ENCODE data around the gene LIPI. TPM values are rescaled to one million over a fixed set of nuclear protein-coding genes. Genes with fewer than 3 reads are reported as not detected.
"Not testable (repeated sequence)": the region's sequence is repeated elsewhere in the genome, so short reads cannot be mapped to it uniquely, and the experiment has no call there.

The LIPI gene
- polyA plus RNA-seq, 1 of the 3 experiments (the other 2 are of a cell fraction), result not detected

DNA sequence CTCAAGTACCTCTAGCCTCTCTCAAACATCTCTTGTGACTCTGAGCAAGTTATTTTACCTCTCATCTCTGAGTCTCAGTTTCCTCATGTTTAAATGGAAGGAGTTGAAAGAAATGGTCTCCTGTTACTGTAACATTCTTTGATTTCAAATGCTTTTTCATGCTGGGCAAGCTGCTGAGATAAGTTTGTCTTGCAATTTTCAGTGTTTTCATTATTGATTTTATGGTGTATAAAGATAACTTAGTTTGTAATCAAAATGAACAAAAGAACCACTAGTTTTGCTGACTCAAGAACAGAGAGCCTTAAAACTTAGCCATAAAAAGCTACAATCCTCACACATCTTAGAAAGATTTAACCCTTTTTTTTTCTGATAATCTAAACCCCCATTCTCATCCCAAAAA, 4.5 kb downstream of the LIPI start:
- POLR2A ChIA-PET, result no interaction called here
- Histone ChIP-seq H3F3A (replicated peaks; ENCODE audit: insufficient read depth) (no peaks in the 10 kb centered on the region), H3K27ac (ENCODE audit: low read depth in 2 of 2, low read length in 1 of 2) (no peak overlapping the region), H4K20me1 (ENCODE audit: insufficient read depth) (no peaks in the 10 kb centered on the region), H3K36me3 (replicated peaks in 1 of 2; ENCODE audit: control insufficient read depth in 1 of 2, insufficient read depth in 2 of 2, low read length in 1 of 2) (no peaks in the 10 kb centered on the region), H3K4me1 (ENCODE audit: control insufficient read depth in 1 of 2, insufficient read depth in 2 of 2, low read depth in 1 of 2, low read length in 1 of 2) (no peaks in the 10 kb centered on the region), H3K9me3 (no peaks in the 10 kb centered on the region), H3K79me2 (ENCODE audit: insufficient read depth) (no peaks in the 10 kb centered on the region), H3K4me2 (no peak overlapping the region), H3K9me2 (no peaks in the 10 kb centered on the region), H3K27me3 (ENCODE audit: insufficient read depth) (no peaks in the 10 kb centered on the region; the same call in 1 of the 2 replicates), H3K4me3 (ENCODE audit: low read depth in 2 of 2, low read length in 1 of 2) (no peak overlapping the region), H2AFZ (ENCODE audit: low read depth) (no peak overlapping the region), H3K9ac (no peak overlapping the region)
- no peak for TF ChIP-seq TEAD4 (IDR thresholded peaks at IDR 0.05; ENCODE audit: borderline replicate concordance, insufficient read depth)
- no peak for TF ChIP-seq TCF12 (IDR thresholded peaks at IDR 0.05)
- no peak for TF ChIP-seq RFX5 (IDR thresholded peaks at IDR 0.05; ENCODE audit: low read length)
- no peak for TF ChIP-seq PBX3 (IDR thresholded peaks at IDR 0.05)
- TF ChIP-seq MEF2A (IDR thresholded peaks at IDR 0.05; ENCODE audit: borderline replicate concordance, low read depth), result no peak
- TF ChIP-seq, protein P1, sequence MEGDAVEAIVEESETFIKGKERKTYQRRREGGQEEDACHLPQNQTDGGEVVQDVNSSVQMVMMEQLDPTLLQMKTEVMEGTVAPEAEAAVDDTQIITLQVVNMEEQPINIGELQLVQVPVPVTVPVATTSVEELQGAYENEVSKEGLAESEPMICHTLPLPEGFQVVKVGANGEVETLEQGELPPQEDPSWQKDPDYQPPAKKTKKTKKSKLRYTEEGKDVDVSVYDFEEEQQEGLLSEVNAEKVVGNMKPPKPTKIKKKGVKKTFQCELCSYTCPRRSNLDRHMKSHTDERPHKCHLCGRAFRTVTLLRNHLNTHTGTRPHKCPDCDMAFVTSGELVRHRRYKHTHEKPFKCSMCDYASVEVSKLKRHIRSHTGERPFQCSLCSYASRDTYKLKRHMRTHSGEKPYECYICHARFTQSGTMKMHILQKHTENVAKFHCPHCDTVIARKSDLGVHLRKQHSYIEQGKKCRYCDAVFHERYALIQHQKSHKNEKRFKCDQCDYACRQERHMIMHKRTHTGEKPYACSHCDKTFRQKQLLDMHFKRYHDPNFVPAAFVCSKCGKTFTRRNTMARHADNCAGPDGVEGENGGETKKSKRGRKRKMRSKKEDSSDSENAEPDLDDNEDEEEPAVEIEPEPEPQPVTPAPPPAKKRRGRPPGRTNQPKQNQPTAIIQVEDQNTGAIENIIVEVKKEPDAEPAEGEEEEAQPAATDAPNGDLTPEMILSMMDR (IDR thresholded peaks at IDR 0.05), result no peak
- TF ChIP-seq YY1 (IDR thresholded peaks at IDR 0.05; ENCODE audit: low read depth), result no peak
- no peak for TF ChIP-seq SMC3 (IDR thresholded peaks at IDR 0.05; ENCODE audit: low read depth, low read length)
- no peak for TF ChIP-seq RXRA (IDR thresholded peaks at IDR 0.05; ENCODE audit: borderline replicate concordance, low read depth)
- no peak for TF ChIP-seq NRF1 (IDR thresholded peaks at IDR 0.05; ENCODE audit: low read depth, low read length)
- no peak for TF ChIP-seq POLR2AphosphoS5 (IDR thresholded peaks at IDR 0.05; ENCODE audit: low read depth, low read length)
- no peak for TF ChIP-seq FOXM1 (IDR thresholded peaks at IDR 0.05; ENCODE audit: low read depth)
- TF ChIP-seq CHD2 (IDR thresholded peaks at IDR 0.05; ENCODE audit: low read length, partially characterized antibody), result no peak
- no peak for TF ChIP-seq ELF1 (IDR thresholded peaks at IDR 0.05)
- TF ChIP-seq, protein P2, sequence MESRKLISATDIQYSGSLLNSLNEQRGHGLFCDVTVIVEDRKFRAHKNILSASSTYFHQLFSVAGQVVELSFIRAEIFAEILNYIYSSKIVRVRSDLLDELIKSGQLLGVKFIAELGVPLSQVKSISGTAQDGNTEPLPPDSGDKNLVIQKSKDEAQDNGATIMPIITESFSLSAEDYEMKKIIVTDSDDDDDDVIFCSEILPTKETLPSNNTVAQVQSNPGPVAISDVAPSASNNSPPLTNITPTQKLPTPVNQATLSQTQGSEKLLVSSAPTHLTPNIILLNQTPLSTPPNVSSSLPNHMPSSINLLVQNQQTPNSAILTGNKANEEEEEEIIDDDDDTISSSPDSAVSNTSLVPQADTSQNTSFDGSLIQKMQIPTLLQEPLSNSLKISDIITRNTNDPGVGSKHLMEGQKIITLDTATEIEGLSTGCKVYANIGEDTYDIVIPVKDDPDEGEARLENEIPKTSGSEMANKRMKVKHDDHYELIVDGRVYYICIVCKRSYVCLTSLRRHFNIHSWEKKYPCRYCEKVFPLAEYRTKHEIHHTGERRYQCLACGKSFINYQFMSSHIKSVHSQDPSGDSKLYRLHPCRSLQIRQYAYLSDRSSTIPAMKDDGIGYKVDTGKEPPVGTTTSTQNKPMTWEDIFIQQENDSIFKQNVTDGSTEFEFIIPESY (IDR thresholded peaks at IDR 0.05; ENCODE audit: borderline replicate concordance, low read depth), result no peak
- TF ChIP-seq SIN3A (IDR thresholded peaks at IDR 0.05; ENCODE audit: borderline replicate concordance, low read depth, low read length), result no peak
- no peak for TF ChIP-seq FOSL2 (IDR thresholded peaks at IDR 0.05; ENCODE audit: borderline replicate concordance, low read depth)
- TF ChIP-seq RCOR1 (IDR thresholded peaks at IDR 0.05; ENCODE audit: low read length), result no peak
- TF ChIP-seq GABPA (IDR thresholded peaks at IDR 0.05; ENCODE audit: low read depth), result no peak
- CTCF ChIA-PET, result no interaction called here
- no peak for DNase-seq

GRCh38 chr21:14166463-14167223, 44.1 kb downstream of the LIPI start:
- H3F3A ChIP-seq (replicated peaks; ENCODE audit: insufficient read depth); H3K27me3 ChIP-seq (ENCODE audit: insufficient read depth); POLR2A ChIA-PET; H3K36me3 ChIP-seq (replicated peaks in 1 of 2; ENCODE audit: control insufficient read depth in 1 of 2, insufficient read depth in 2 of 2, low read length in 1 of 2); H3K4me1 ChIP-seq (ENCODE audit: control insufficient read depth in 1 of 2, insufficient read depth in 2 of 2, low read depth in 1 of 2, low read length in 1 of 2); H2AFZ ChIP-seq (ENCODE audit: low read depth); H3K9ac ChIP-seq; CTCF ChIA-PET; H3K79me2 ChIP-seq (ENCODE audit: insufficient read depth); H4K20me1 ChIP-seq (ENCODE audit: insufficient read depth); H3K4me3 ChIP-seq (ENCODE audit: low read depth in 2 of 2, low read length in 1 of 2); H3K9me3 ChIP-seq; H3K27ac ChIP-seq (ENCODE audit: low read depth in 2 of 2, low read length in 1 of 2); H3K4me2 ChIP-seq; H3K9me2 ChIP-seq; DNase-seq: not testable (repeated sequence)
- 23% methylated on average over 9 of the region's 16 CpGs for WGBS (ENCODE audit: low lambda C conversion rate)

Data from SK-N-SH (cell line).